MM.1S (cell line): Measurements from ENCODE around the gene CCKAR.

Experiments
- EZH2 ChIP-seq: fragments of 300-600 bp; sonication (generic); optimal IDR thresholded peaks from 2 replicates; pipeline ENCODE3; 2017; ENCODE audit warnings: low read depth, mild to moderate bottlenecking, antibody characterized with exemption, low read length, mixed read lengths
- TF ChIP-seq, protein P1 (sequence below): fragments of 300-600 bp; sonication (generic); IDR thresholded peaks from 2 replicates; pipeline ENCODE4 v1.5.1; 2016; ENCODE audit warnings: antibody characterized with exemption, low read length, mixed read lengths

- TF ChIP-seq, protein P1, sequence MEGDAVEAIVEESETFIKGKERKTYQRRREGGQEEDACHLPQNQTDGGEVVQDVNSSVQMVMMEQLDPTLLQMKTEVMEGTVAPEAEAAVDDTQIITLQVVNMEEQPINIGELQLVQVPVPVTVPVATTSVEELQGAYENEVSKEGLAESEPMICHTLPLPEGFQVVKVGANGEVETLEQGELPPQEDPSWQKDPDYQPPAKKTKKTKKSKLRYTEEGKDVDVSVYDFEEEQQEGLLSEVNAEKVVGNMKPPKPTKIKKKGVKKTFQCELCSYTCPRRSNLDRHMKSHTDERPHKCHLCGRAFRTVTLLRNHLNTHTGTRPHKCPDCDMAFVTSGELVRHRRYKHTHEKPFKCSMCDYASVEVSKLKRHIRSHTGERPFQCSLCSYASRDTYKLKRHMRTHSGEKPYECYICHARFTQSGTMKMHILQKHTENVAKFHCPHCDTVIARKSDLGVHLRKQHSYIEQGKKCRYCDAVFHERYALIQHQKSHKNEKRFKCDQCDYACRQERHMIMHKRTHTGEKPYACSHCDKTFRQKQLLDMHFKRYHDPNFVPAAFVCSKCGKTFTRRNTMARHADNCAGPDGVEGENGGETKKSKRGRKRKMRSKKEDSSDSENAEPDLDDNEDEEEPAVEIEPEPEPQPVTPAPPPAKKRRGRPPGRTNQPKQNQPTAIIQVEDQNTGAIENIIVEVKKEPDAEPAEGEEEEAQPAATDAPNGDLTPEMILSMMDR, result no peak
- no peak for TF ChIP-seq EZH2
Measured at GRCh38 chr4:26454961-26455360, 35.3 kb downstream of the CCKAR start.
